ENCODE measurements around the gene TEX30.
"Not testable (repeated sequence)": the region's sequence is repeated elsewhere in the genome, so short reads cannot be mapped to it uniquely, and the experiment has no call there.

Gene TEX30

GRCh38 chr13:102773441-102774213 lies at the start of gene TEX30:
Gene TEX30, minus strand, starts transcription at chr13:102773786. Its CDS starts 3,760 bp downstream, at chr13:102770026.
- DNase-seq, result peak; percentile 76

- no peak for DNase-seq
These were observed 44.3 kb upstream of the TEX30 start for GRCh38 chr13:102817907-102818306.

- DNase-seq, result no peak
These were observed 43.7 kb upstream of the TEX30 start for GRCh38 chr13:102817241-102817640.

GRCh38 chr13:102816708-102817107 lies 43.1 kb upstream of the TEX30 start:
- DNase-seq, result no peak

GRCh38 chr13:102815788-102816187 lies 42.2 kb upstream of the TEX30 start:
- DNase-seq, result no peak

GRCh38 chr13:102814793-102815192 lies 41.2 kb upstream of the TEX30 start:
- no peak for DNase-seq

- no peak for DNase-seq
These were observed 40.5 kb upstream of the TEX30 start for GRCh38 chr13:102814025-102814607.

- DNase-seq, result no peak
These were observed 39.2 kb upstream of the TEX30 start for GRCh38 chr13:102812611-102813287.

- DNase-seq, result no peak
These were observed 34.1 kb upstream of the TEX30 start for GRCh38 chr13:102807699-102808098.

- no peak for DNase-seq
These were observed 32.1 kb upstream of the TEX30 start for GRCh38 chr13:102805680-102806079.

GRCh38 chr13:102800145-102801041 lies 26.8 kb upstream of the TEX30 start:
- DNase-seq, result peak; percentile 41

GRCh38 chr13:102799426-102800144 lies 26.0 kb upstream of the TEX30 start:
- DNase-seq, result no peak

GRCh38 chr13:102798581-102799425 lies 25.2 kb upstream of the TEX30 start, which contains the start of the genes BIVM and POGLUT2:
Gene BIVM, plus strand, starts transcription at chr13:102799119. Its CDS starts 8,149 bp downstream, at chr13:102807268.
Gene POGLUT2, minus strand, starts transcription at chr13:102798976. Its CDS starts 306 bp downstream, at chr13:102798670.
- DNase-seq, result peak; percentile 87

- no peak for DNase-seq
These were observed 20.2 kb upstream of the TEX30 start for GRCh38 chr13:102793611-102794355.

GRCh38 chr13:102792396-102792795 lies 18.8 kb upstream of the TEX30 start:
- no peak for DNase-seq

GRCh38 chr13:102788683-102789082 lies 15.1 kb upstream of the TEX30 start:
- DNase-seq, result no peak

- DNase-seq, result no peak
These were observed 10.9 kb upstream of the TEX30 start for GRCh38 chr13:102784483-102784882.

GRCh38 chr13:102781591-102781990 lies 8.0 kb upstream of the TEX30 start:
- DNase-seq, result no peak

GRCh38 chr13:102780656-102781055 lies 7.1 kb upstream of the TEX30 start:
- DNase-seq, result not testable (repeated sequence)

Measured in NCI-H1048 (cell line).